Measurements from ENCODE around the gene PRKN.
"Not testable (repeated sequence)": the region's sequence is repeated elsewhere in the genome, so short reads cannot be mapped to it uniquely, and the experiment has no call there.

Gene PRKN

GRCh38 chr6:161844804-161845203, 882.8 kb downstream of the PRKN start:
- H3K27ac ChIP-seq, result no peak overlapping the region
- DNase-seq (ENCODE audit: low read depth, low spot score), result no peak

GRCh38 chr6:161843066-161843465, 884.5 kb downstream of the PRKN start:
- DNase-seq (ENCODE audit: low read depth, low spot score), result no peak
- H3K27ac ChIP-seq, result no peak overlapping the region

- no peak overlapping the region for H3K27ac ChIP-seq
- no peak for DNase-seq (ENCODE audit: low read depth, low spot score)
Observed at GRCh38 chr6:161840380-161840779, 887.2 kb downstream of the PRKN start.

DNA sequence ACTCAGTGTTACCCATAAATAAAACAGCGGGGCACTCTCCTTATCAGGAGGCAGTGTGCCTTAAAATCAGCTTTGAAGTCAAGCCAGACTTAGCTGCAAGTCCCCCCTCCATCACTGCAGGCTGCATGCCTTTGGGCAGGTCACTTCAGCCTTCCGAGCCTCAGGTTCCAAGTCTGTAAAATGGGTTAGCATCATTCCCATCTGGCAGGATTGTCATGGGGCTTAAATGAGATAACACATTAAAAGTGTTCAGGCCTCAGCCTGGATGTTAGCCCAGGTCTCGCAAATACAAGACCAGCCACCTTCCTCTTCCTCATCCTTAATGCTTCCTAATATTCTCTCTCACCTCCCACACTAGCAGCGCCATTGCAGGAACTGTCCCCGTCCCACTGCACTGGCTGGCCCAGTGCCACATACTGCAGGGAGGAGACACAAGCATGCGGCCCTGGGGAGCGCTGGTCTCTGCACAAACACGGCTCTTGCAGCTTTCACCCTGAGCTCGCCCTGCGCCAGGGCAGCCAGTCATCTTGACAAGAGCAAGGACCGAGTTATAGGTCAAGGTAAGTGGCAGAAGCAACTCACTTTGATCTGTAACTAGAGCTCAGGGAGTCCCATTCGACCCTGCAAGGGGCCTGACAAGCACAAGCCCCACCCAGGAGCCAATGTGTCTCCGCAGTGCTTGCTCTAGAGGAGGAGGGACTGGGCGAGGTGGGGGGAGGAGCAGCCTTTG, 889.1 kb downstream of the PRKN start:
- H3K27ac ChIP-seq, result no peak overlapping the region
- no peak for DNase-seq (ENCODE audit: low read depth, low spot score)

DNA sequence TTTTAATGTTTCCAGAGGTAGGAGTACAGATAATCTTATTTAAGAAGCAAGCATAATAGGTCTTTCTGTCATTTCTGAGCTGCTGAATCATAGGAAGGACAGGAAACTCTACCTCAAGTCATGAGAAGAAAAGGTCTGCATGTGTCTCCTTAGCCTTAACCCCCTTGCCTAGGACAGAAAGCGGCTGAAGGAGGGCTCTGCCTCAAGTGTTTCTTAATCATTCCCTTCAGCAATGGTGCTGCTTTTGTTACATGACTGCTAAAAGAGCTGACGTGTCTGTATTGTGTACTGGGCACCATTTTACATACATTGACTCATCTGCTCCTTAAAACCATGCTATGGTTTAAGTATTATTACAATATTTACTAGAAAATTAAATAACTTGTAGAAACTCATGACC, 889.7 kb downstream of the PRKN start:
- no peak overlapping the region for H3K27ac ChIP-seq
- DNase-seq (ENCODE audit: low read depth, low spot score), result no peak

DNA sequence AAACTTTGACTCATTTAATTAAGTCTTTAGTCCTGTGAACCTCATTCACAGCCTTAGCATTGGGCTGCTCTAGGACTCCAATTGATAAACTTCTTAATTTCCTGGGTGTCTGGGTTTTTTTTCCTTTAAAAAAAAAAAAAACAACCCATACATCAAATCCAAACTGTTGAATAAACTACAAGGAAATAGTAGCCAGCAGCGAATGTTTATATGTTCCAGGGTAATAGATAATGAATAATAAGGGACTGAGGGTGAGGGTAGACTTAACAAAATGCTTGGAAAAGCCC, 890.2 kb downstream of the PRKN start:
- DNase-seq (ENCODE audit: low read depth, low spot score), result no peak
- H3K27ac ChIP-seq, result no peak overlapping the region

DNA sequence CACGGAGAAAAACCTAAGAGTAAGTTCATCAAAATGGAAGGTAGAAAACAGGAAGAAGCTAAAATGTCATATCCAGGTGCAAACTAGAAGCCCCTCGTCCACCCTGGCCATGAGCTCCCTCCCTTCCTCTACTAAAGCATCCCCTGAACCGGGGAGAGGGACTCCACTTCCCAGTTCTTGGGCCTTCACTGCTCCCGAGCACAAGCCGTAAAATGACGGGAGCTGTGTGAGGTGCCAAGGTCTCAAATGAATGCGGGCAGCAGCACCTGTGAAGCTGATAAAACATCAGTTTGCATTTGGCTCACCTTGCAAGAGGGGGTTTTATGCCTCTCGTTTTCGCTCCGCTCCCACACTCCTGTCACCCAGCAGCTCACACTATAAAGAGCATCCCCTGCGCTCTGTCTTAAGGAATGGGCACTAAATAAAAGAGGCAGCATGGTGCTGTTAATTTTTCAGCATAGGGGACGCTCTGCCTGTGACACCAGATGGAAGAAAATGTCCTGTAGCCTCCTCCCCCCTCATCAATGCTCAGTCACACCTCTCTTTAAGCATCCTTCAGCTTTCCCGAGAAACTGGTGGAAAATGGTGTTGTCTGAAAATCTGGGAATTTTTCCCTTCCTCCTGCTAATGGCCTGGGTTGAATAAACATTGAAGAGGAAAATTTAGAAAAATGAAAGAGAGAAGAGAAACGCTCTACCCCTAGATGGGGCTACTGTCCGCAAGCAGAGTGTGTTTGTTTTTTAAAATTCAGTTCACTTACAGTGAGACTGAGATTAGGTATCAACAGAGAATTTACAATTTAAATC, 890.7 kb downstream of the PRKN start:
- no peak for DNase-seq (ENCODE audit: low read depth, low spot score)
- H3K27ac ChIP-seq, result no peak overlapping the region

GRCh38 chr6:161835500-161836215, 891.9 kb downstream of the PRKN start:
- H3K27ac ChIP-seq, result no peak overlapping the region
- no peak for DNase-seq (ENCODE audit: low read depth, low spot score)

GRCh38 chr6:161834426-161834825, 893.1 kb downstream of the PRKN start:
- DNase-seq (ENCODE audit: low read depth, low spot score), result no peak

GRCh38 chr6:161833099-161833860, 894.3 kb downstream of the PRKN start:
- DNase-seq (ENCODE audit: low read depth, low spot score), result no peak
- H3K27ac ChIP-seq, result no peak overlapping the region

More at GRCh38 chr6:161834426-161834825, 893.1 kb downstream of the PRKN start:
- H3K27ac ChIP-seq, result no peak overlapping the region

GRCh38 chr6:161832622-161833021, 894.9 kb downstream of the PRKN start:
- no peak overlapping the region for H3K27ac ChIP-seq

DNA sequence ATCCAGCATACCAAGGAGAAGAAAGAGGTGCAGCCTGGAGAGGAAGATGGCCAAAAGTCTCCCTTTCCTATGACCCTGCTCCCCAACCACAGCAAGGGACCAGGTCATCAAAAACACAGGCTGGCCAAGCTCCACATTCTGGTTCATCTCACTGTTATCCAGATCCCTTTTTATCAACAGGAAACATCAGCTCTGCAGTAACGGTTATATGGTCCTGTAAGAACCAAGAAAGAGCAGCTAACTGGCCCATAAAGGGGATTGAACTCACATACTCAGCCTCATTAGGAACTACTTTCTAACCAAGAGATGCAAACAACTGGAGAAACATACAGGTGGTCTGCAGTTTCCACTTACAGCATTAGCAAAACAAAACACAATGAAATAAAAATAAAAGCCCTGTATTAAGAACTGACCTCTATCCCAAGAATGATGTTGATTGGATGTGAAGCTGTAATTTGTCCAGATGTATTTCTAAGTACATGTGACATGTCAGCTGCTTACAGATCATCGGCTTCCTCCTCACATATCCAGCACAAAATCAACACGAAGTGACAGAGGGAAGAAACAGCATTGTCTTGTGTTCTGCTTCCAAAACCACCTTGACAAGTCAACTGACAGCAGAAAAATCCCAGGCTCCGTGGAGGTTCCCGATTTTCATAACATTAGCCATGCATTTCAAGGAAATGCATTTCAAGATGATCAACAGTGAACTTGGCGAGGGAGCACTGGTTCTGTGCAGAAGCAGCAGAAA, 896.5 kb downstream of the PRKN start:
- no peak overlapping the region for H3K27ac ChIP-seq
- no peak for DNase-seq (ENCODE audit: low read depth, low spot score)

More at GRCh38 chr6:161832622-161833021, 894.9 kb downstream of the PRKN start:
- DNase-seq (ENCODE audit: low read depth, low spot score), result no peak

DNA sequence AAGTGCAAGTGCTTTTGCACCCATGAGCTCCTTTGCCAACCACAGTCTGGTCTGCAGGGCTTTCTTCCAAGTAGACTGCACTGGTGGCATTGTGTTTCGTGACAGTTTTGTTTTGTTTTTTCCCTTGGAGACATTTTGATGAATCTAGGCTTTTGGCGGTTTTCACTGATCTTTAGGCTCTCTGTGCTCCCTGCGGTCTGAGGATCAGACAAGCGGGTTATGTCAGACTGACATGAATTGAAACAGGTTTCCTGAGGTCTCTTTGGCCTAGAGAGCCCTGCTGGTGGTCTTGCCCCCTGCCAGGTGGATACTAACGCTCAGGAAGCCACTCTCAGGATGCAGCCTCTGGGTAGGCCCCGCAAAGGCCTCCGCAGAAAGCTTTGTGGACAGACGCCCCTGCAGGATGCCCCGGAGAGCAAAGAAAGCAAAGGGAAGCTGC, 898.3 kb downstream of the PRKN start:
- H3K27ac ChIP-seq, result no peak overlapping the region
- no peak for DNase-seq (ENCODE audit: low read depth, low spot score)

GRCh38 chr6:161828355-161828754, 899.2 kb downstream of the PRKN start:
- DNase-seq (ENCODE audit: low read depth, low spot score), result no peak

GRCh38 chr6:161826512-161826911, 901.1 kb downstream of the PRKN start:
- DNase-seq (ENCODE audit: low read depth, low spot score), result no peak
- no peak overlapping the region for H3K27ac ChIP-seq

More at GRCh38 chr6:161828355-161828754, 899.2 kb downstream of the PRKN start:
- no peak overlapping the region for H3K27ac ChIP-seq

DNA sequence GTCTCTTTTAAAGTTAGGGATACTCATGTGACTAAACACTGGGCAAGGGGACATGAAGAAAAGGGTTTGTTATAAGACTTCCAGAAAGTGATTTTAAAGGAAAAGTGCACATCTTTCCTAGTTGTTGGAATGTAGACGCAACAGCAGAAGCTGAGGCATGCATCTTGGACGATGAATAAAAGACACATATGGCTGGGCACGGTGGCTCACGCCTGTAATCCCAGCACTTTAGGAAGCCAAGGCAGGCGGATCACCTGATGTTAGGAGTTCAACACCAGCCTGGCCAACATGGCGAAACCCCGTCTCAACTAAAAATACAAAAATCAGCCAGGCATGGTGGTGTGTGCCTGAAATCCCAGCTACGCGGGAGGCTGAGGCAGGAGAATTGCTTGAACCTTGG, 905.4 kb downstream of the PRKN start:
- not testable (repeated sequence) for H3K27ac ChIP-seq; DNase-seq (ENCODE audit: low read depth, low spot score)

- DNase-seq (ENCODE audit: low read depth, low spot score), result no peak
- no peak overlapping the region for H3K27ac ChIP-seq
Observed at GRCh38 chr6:161817881-161818280, 909.7 kb downstream of the PRKN start.

DNA sequence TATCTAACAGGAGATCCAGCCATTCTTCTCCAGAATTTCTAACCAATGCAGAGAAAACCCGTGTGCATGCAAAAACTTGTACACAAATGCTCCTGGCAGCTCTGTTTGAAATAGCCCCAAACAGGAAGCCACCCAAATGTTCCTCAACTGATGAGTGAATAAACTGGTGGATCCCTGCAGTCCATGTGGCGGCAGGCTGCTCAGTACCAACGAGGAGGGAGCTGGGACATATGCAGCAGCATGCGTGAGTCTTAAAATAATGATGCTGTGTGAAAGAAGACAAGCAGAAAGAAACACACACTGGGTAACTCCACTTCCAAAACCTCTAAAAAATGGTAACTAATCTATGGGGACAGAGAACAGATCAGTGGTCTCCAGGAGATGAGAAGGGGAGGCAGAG, 911.6 kb downstream of the PRKN start:
- no peak overlapping the region for H3K27ac ChIP-seq
- DNase-seq (ENCODE audit: low read depth, low spot score), result no peak

DNA sequence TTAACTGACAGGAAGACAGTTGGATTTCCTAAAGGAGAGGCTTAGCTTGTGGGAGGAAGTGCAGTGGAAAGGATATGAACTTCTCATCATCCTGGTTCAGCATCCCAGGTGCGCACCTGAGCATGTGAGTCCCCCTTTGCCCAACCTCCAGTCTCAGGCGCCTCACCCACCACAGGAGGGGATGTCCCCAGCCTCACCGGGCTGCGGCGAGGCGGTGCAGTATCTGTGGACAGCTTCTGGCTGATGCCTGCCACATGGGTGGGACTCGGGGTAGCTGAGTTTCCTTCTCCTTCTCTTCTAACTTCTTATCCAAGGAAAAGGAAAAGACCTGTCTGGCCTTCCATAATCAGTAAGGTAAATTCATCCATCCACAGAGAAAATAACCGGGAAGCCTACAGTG, 914.4 kb downstream of the PRKN start:
- no peak for DNase-seq (ENCODE audit: low read depth, low spot score)
- H3K27ac ChIP-seq, result no peak overlapping the region

DNA sequence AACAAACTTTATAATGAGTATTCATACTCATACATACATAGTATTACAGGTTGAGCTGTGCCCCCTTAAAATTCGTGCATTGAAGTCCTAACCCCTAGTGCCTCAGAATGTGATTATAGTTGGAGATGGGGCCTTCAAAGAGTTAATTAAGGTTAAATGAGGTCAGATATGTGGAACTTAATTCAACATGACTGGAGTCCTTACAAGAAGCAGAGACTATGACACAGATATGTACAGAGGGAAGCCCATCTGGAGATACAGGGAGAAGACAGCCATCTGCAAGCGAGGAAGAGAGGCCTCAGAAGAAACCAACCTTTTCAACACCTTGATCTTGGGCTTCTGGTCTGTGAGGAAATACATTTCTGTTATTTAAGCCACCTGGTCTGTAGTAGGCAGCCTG, 917.6 kb downstream of the PRKN start:
- no peak for DNase-seq (ENCODE audit: low read depth, low spot score)

More for the DNA sequence above, 917.6 kb downstream of the PRKN start:
- no peak overlapping the region for H3K27ac ChIP-seq
